Measurements from ENCODE around the gene STRAP. TPM values are rescaled to one million over a fixed set of nuclear protein-coding genes. Genes with fewer than 3 reads are reported as not detected.

The STRAP gene
- total and polyA plus RNA-seq, 8 donors = 20.9 to 197 (median 83.2) TPM

- no peaks in the 10 kb centered on the region for H3K9me3 ChIP-seq
- H3K36me3 ChIP-seq = no peaks in the 10 kb centered on the region
- no peak for DNase-seq
- peaks cover 0 to 9% (median 0%) of the 10 kb centered on the region in 4 donors for H3K4me1 ChIP-seq
- intact Hi-C loops (cut with DNase I; ENCODE audit: low total_unique reads) = no loop called here
- H3K4me3 ChIP-seq = no peak overlapping the region
- H3K27me3 ChIP-seq = no peaks in the 10 kb centered on the region
- H3K27ac ChIP-seq = no peak overlapping the region
- no peak for TF ChIP-seq CTCF (IDR thresholded peaks at IDR 0.05)
- 81 to 90% (median 89%) methylated on average over 3 of the region's 3 CpGs for WGBS, 5 donors
Measured at GRCh38 chr12:15931590-15932053, 49.4 kb downstream of the STRAP start.

GRCh38 chr12:15932327-15932726 lies 50.1 kb downstream of the STRAP start:
- intact Hi-C loops (cut with DNase I; ENCODE audit: low total_unique reads) = no loop called here
- H3K27ac ChIP-seq = no peak overlapping the region
- 86 to 97% (median 94%) methylated on average over 1 of the region's 1 CpG for WGBS, 5 donors

GRCh38 chr12:15932971-15933370 lies 50.8 kb downstream of the STRAP start:
- H3K4me3 ChIP-seq = no peak overlapping the region
- DNase-seq = no peak
- WGBS, 5 donors = 86 to 97% (median 91%) methylated on average over 3 of the region's 3 CpGs
- no peak overlapping the region for H3K27ac ChIP-seq
- H3K9me3 ChIP-seq = no peaks in the 10 kb centered on the region
- H3K36me3 ChIP-seq = no peaks in the 10 kb centered on the region
- TF ChIP-seq POLR2A (IDR thresholded peaks at IDR 0.05) (no peak), POLR2AphosphoS5 (IDR thresholded peaks at IDR 0.05) (no peak), EP300 (IDR thresholded peaks at IDR 0.05) (no peak)
- H3K27me3 ChIP-seq = no peaks in the 10 kb centered on the region
- peaks cover 0 to 9% (median 0%) of the 10 kb centered on the region in 4 donors for H3K4me1 ChIP-seq
- intact Hi-C loops (cut with DNase I; ENCODE audit: low total_unique reads) = no loop called here

More at GRCh38 chr12:15932327-15932726, 50.1 kb downstream of the STRAP start:
- DNase-seq = no peak
- H3K36me3 ChIP-seq = no peaks in the 10 kb centered on the region
- TF ChIP-seq CTCF (IDR thresholded peaks at IDR 0.05) = no peak
- no peak for TF ChIP-seq EP300 (IDR thresholded peaks at IDR 0.05)
- no peak for TF ChIP-seq POLR2AphosphoS5 (IDR thresholded peaks at IDR 0.05)
- TF ChIP-seq POLR2A (IDR thresholded peaks at IDR 0.05) = no peak
- peaks cover 0 to 9% (median 0%) of the 10 kb centered on the region in 4 donors for H3K4me1 ChIP-seq
- H3K27me3 ChIP-seq = no peaks in the 10 kb centered on the region
- H3K9me3 ChIP-seq = no peaks in the 10 kb centered on the region
- no peak overlapping the region for H3K4me3 ChIP-seq

- H3K9me3 ChIP-seq = peaks cover 0 to 2% (median under 1%) of the 10 kb centered on the region in 4 donors
- no peak for DNase-seq
- no peak for TF ChIP-seq POLR2A (IDR thresholded peaks at IDR 0.05)
- WGBS, 5 donors = 68 to 97% (median 93%) methylated on average over 3 of the region's 3 CpGs
- no peak overlapping the region for H3K4me3 ChIP-seq
- intact Hi-C loops (cut with DNase I; ENCODE audit: low total_unique reads) = no loop called here
- H3K27me3 ChIP-seq = no peaks in the 10 kb centered on the region
- H3K36me3 ChIP-seq = peaks cover 0 to 2% (median 0%) of the 10 kb centered on the region in 4 donors
- H3K27ac ChIP-seq = no peak overlapping the region
- peaks cover 0 to 5% (median 0%) of the 10 kb centered on the region in 4 donors for H3K4me1 ChIP-seq
Measured at GRCh38 chr12:15933751-15934150, 51.6 kb downstream of the STRAP start.

GRCh38 chr12:15936751-15937150 lies 54.6 kb downstream of the STRAP start:
- Histone ChIP-seq H3K36me3 (peaks cover 0 to 7% (median 0%) of the 10 kb centered on the region in 4 donors), H3K27me3 (no peaks in the 10 kb centered on the region), H3K9me3 (peaks cover 0 to 9% (median 6%) of the 10 kb centered on the region in 4 donors), H3K4me3 (no peak overlapping the region), H3K4me1 (no peaks in the 10 kb centered on the region), H3K27ac (no peak overlapping the region)
- no peak for DNase-seq
- WGBS, 5 donors = 88 to 94% (median 91%) methylated on average over 3 of the region's 3 CpGs
- TF ChIP-seq EP300 (IDR thresholded peaks at IDR 0.05) (no peak), POLR2A (IDR thresholded peaks at IDR 0.05) (no peak), CTCF (IDR thresholded peaks at IDR 0.05) (no peak), POLR2AphosphoS5 (IDR thresholded peaks at IDR 0.05) (no peak)
- intact Hi-C loops (cut with DNase I; ENCODE audit: low total_unique reads) = no loop called here
